Prostate gland (tissue), 2 donors: ENCODE results near the gene ZGPAT.
"Not testable (repeated sequence)": the region's sequence is repeated elsewhere in the genome, so short reads cannot be mapped to it uniquely, and the experiment has no call there.

ENCODE experiments used
- CTCF ChIP-seq, 4 experiments: fragments of 200-600 bp in 2 of 4; fragments of 450-650 bp in 2 of 4; sonication (generic) in 2 of 4; IDR thresholded peaks; 1 replicate in 3 of 4; 2 replicates in 1 of 4; pipeline ENCODE4 v1.5.1; 2016 to 2019; ENCODE audit warnings: antibody characterized with exemption in 4 of 4, mild to moderate bottlenecking in 2 of 4, moderate library complexity in 2 of 4
- POLR2A ChIP-seq: fragments of 450-650 bp; IDR thresholded peaks from one replicate; pipeline ENCODE4 v1.6.1; 2016; ENCODE audit warnings: antibody characterized with exemption, mild to moderate bottlenecking
- POLR2AphosphoS5 ChIP-seq: sonication (generic); formaldehyde crosslinking; IDR thresholded peaks from one replicate; pipeline ENCODE4 v1.6.1; 2017; ENCODE audit warnings: antibody characterized with exemption

GRCh38 chr20:63730189-63730733 lies 22.4 kb downstream of the ZGPAT start:
- not testable (repeated sequence) for TF ChIP-seq CTCF (IDR thresholded peaks at IDR 0.05); POLR2A; POLR2AphosphoS5
